ENCODE data around the gene IRX5. TPM values are rescaled to one million over a fixed set of nuclear protein-coding genes. Genes with fewer than 3 reads are reported as not detected.

Gene IRX5
- total RNA-seq, 2 experiments from 2014 or later: not detected

DNA sequence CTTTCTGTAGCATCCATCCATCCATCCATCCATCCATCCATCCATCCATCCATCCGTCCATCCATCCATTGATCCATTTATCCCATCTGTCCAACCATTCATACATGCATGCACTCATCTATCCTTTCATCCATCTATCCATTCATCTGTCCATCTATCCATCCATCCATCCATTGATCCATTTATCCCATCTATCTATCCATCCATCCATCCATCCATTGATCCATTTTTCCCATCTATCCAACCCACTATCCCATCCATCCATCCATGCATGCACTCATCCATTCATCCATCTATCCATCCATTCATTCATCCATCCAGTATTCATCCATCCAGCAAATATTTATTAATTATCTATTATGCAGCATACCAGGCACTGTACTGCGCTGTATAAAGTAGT, 34.8 kb downstream of the IRX5 start:
- H3K27me3 Mint-ChIP-seq (ENCODE audit: low read depth): peaks cover 4% of the 10 kb centered on the region
- H3K9me3 Mint-ChIP-seq: no peaks in the 10 kb centered on the region
- intact Hi-C loops (cut with micrococcal nuclease): no loop called here
- no peaks in the 10 kb centered on the region for H3K4me1 Mint-ChIP-seq (ENCODE audit: low read depth)
- no peaks in the 10 kb centered on the region for H3K36me3 Mint-ChIP-seq (ENCODE audit: low read depth)
- DNase-seq: no peak
- H3K4me3 Mint-ChIP-seq: no peak overlapping the region
- CTCF ChIA-PET: no interaction called here
- H3K27ac Mint-ChIP-seq: no peak overlapping the region

DNA sequence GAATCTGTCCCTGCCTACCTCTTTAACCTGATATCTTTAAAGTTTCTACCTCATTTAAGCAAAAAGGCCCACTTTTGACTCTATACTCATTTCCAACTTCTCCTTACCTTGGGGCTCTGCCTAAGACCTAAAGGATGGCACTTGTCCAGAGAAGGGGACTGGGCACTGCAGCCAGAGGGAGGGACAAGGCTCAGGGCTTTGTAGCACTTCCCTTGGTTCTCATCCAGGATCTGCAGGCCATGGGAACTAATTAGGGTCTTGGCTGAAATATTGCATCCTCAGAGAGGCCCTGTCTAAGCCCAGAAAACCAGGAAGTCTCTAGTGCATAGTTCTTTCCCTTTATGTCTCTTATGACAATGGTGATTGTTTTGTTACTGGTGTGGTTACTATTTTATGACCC, 37.3 kb downstream of the IRX5 start:
- CTCF ChIA-PET: no interaction called here
- Mint-ChIP-seq H3K4me3 (no peak overlapping the region), H3K9me3 (no peaks in the 10 kb centered on the region), H3K27me3 (ENCODE audit: low read depth) (peaks cover 6% of the 10 kb centered on the region), H3K36me3 (ENCODE audit: low read depth) (no peaks in the 10 kb centered on the region), H3K27ac (no peak overlapping the region), H3K4me1 (ENCODE audit: low read depth) (no peaks in the 10 kb centered on the region)
- intact Hi-C loops (cut with micrococcal nuclease): no loop called here
- DNase-seq: no peak

DNA sequence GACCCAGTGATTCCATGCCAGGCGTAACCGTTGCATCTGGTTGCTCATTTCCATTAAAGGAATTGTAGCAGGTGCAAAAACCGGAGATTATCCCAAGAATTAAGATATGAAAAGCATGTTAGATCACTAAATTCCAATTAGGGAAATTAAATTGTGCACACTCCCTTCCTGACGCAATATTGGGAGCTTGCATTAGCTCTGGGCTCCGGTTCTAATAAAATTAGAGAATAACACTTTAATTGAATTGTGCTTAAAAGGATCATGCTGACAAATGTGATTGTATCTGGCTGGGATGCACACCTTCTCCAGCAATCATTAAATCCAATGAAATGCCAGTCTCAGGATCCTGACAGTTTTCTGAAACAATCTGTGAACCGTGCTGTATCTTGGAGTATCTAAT, 38.1 kb downstream of the IRX5 start:
- no peaks in the 10 kb centered on the region for H3K4me1 Mint-ChIP-seq (ENCODE audit: low read depth)
- DNase-seq: no peak
- intact Hi-C loops (cut with micrococcal nuclease): no loop called here
- no peaks in the 10 kb centered on the region for H3K36me3 Mint-ChIP-seq (ENCODE audit: low read depth)
- CTCF ChIA-PET: no interaction called here
- H3K4me3 Mint-ChIP-seq: no peak overlapping the region
- no peaks in the 10 kb centered on the region for H3K9me3 Mint-ChIP-seq
- H3K27ac Mint-ChIP-seq: no peak overlapping the region
- peaks cover 6% of the 10 kb centered on the region for H3K27me3 Mint-ChIP-seq (ENCODE audit: low read depth)

DNA sequence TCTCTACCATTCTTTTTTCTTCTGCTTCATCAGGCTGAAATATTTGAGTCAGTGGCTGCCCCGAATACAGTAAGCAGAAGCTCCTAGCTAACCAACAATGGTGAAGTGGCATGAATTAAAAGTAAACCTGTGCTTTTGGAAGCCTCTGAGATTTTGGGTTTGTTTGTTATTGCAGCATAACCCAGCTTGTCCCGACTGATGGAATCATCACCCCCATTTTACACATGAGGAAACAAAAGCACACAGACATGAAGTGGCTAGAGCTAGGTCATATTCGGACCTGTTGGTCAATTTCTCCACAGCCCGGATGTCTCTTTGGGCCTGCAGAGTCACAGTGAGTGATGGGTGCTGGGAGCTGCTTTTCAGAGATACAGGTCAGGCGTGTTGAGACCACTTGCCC, 39.4 kb downstream of the IRX5 start:
- H3K9me3 Mint-ChIP-seq: no peaks in the 10 kb centered on the region
- CTCF ChIA-PET: no interaction called here
- peaks cover 6% of the 10 kb centered on the region for H3K27me3 Mint-ChIP-seq (ENCODE audit: low read depth)
- no peak for DNase-seq
- no peaks in the 10 kb centered on the region for H3K4me1 Mint-ChIP-seq (ENCODE audit: low read depth)
- intact Hi-C loops (cut with micrococcal nuclease): no loop called here
- H3K36me3 Mint-ChIP-seq (ENCODE audit: low read depth): no peaks in the 10 kb centered on the region
- H3K4me3 Mint-ChIP-seq: no peak overlapping the region
- no peak overlapping the region for H3K27ac Mint-ChIP-seq

DNA sequence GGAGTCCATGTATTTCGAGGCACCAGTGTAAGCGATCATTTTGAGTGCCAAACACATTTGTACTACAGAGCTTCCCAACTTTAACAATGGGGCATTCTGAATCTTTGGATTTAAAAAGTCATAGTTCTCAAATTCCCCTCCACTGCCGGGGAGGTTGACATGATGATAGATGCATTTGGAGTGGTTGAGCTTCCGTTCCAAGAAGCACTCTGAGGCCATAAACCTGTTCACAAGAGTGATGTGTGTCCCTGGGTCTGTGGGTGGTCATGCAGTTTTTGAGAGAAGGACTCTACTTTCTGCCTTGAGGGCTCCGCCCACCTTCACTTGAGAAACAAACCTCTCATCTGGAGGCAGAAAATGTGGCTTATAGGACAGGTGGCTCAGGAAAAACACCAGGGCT, 43.7 kb downstream of the IRX5 start:
- no peak for DNase-seq
- Mint-ChIP-seq H3K36me3 (ENCODE audit: low read depth) (no peaks in the 10 kb centered on the region), H3K9me3 (no peaks in the 10 kb centered on the region), H3K27me3 (ENCODE audit: low read depth) (peaks cover 11% of the 10 kb centered on the region), H3K4me1 (ENCODE audit: low read depth) (no peaks in the 10 kb centered on the region), H3K27ac (no peak overlapping the region), H3K4me3 (no peak overlapping the region)
- CTCF ChIA-PET: no interaction called here
- intact Hi-C loops (cut with micrococcal nuclease): no loop called here

DNA sequence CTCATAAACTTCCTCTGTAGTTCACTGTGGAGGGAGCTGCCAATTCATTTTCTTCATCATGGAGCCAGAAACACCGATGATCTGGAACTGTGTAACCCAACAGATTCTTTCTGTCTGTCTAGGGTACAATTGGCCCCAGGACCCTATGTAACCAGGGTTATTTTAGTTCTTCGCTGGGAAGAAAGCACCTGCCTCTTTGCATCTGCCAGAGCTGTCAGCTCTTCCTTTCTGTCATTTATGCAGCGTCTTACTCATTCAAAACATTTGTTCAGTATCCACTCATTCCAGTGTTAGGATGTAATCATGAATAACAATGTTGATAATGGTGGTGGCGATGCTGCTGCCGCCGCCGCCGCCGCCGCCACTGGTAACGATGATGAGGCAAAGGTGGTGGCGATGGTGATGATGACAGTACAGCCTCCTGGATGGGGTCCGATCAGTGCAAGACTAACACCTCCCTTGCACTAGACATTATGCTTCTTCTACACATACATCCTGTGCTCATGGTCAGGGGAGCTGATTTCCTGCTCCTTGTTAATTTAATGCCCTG, 46.1 kb downstream of the IRX5 start:
- Mint-ChIP-seq H3K27ac (no peak overlapping the region), H3K27me3 (ENCODE audit: low read depth) (peaks cover 11% of the 10 kb centered on the region), H3K36me3 (ENCODE audit: low read depth) (no peaks in the 10 kb centered on the region), H3K4me3 (no peak overlapping the region), H3K4me1 (ENCODE audit: low read depth) (no peaks in the 10 kb centered on the region), H3K9me3 (no peaks in the 10 kb centered on the region)
- intact Hi-C loops (cut with micrococcal nuclease): no loop called here
- CTCF ChIA-PET: no interaction called here
- no peak for DNase-seq

DNA sequence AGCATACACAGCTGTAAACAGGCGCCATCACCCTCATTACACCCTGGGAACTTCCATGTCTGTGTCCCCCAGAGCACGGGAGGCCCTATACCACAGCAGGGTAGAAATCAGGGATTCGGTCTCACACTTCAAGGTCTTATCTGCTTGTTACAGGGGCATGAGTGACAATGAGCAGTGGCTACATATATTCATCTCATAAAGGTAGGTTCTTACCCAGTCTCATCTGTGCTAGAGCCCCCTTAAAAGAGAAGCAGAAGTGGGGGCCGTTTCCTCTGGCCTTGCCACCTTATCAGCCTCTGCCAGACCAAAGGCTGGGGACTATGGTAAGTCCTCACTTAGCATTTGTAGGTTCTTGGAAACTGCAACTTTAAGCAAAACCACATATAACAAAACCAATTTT, 46.5 kb downstream of the IRX5 start:
- intact Hi-C loops (cut with micrococcal nuclease): no loop called here
- Mint-ChIP-seq H3K4me1 (ENCODE audit: low read depth) (no peaks in the 10 kb centered on the region), H3K27ac (no peak overlapping the region), H3K9me3 (no peaks in the 10 kb centered on the region), H3K27me3 (ENCODE audit: low read depth) (peaks cover 11% of the 10 kb centered on the region), H3K36me3 (ENCODE audit: low read depth) (no peaks in the 10 kb centered on the region), H3K4me3 (no peak overlapping the region)
- CTCF ChIA-PET: no interaction called here
- DNase-seq: no peak

DNA sequence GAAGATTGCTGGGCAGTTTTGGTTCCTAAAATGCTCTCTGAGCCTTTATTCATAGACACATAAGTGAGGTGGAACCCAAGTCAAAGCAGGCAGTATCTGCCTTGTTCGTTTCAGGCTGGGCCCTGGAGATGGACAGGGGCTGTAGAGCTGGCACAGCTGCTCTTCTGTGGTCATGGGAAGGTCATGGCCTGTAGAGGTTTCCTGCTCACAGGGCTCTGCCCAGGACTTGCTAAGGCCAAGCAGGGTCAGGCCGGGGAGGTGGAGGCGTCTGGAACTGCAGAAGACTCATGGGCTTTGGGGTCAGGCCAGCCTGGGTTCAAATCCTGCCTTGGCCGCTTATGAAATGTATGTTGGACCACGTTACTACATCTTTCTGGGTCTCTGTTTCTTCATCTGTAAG, 50.2 kb downstream of the IRX5 start:
- Mint-ChIP-seq H3K36me3 (ENCODE audit: low read depth) (no peaks in the 10 kb centered on the region), H3K9me3 (no peaks in the 10 kb centered on the region), H3K4me3 (no peak overlapping the region), H3K27ac (no peak overlapping the region), H3K4me1 (ENCODE audit: low read depth) (no peaks in the 10 kb centered on the region), H3K27me3 (ENCODE audit: low read depth) (peaks cover 4% of the 10 kb centered on the region)
- CTCF ChIA-PET: interaction anchor here (0.7 kb wide), 1 partner anchor 921 kb away, joined by 4 read pairs; no protein-coding TSS in a partner anchor
- intact Hi-C loops (cut with micrococcal nuclease): no loop called here
- no peak for DNase-seq
